Neuronal stem cell (in vitro differentiated cells): ENCODE measurements around the gene RNGTT.
"Not testable (repeated sequence)": the region's sequence is repeated elsewhere in the genome, so short reads cannot be mapped to it uniquely, and the experiment has no call there.

Experiments used
- DNase-seq: peaks from one replicate; pipeline ENCODE4 v3.0.0-alpha.2; 2013; ENCODE audit warnings: low spot score
- H2AFZ ChIP-seq: one replicate; pipeline ENCODE4 v1.6.1; 2013; ENCODE audit warnings: mild to moderate bottlenecking, low read length, inconsistent platforms
- H2AK5ac ChIP-seq: 2 replicates; pipeline ENCODE4 v1.6.1; 2013; ENCODE audit warnings: low read depth, mild to moderate bottlenecking, inconsistent platforms, low read length, moderate library complexity, mixed read lengths
- H2BK120ac ChIP-seq: 2 replicates; pipeline ENCODE4 v1.6.1; 2013; ENCODE audit warnings: low read depth, mild to moderate bottlenecking, inconsistent platforms, low read length, moderate library complexity, mixed read lengths
- H2BK12ac ChIP-seq: one replicate; pipeline ENCODE4 v1.6.1; 2013; ENCODE audit warnings: low read length, inconsistent platforms
- H2BK15ac ChIP-seq: 2 replicates; pipeline ENCODE4 v1.6.1; 2013; ENCODE audit warnings: mild to moderate bottlenecking, low read length, inconsistent platforms, mixed read lengths
- H2BK5ac ChIP-seq: one replicate; pipeline ENCODE4 v1.6.1; 2013; ENCODE audit warnings: inconsistent platforms, mild to moderate bottlenecking, low read length, moderate library complexity
- H3K14ac ChIP-seq: one replicate; pipeline ENCODE4 v1.6.1; 2013; ENCODE audit warnings: low read length, inconsistent platforms
- H3K18ac ChIP-seq: 2 replicates; pipeline ENCODE4 v1.6.1; 2013; ENCODE audit warnings: low read length, inconsistent platforms
- H3K23ac ChIP-seq: 2 replicates; pipeline ENCODE4 v1.6.1; 2013; ENCODE audit warnings: low read depth, mild to moderate bottlenecking, mixed read lengths, low read length, inconsistent platforms; ENCODE audit not compliant: poor library complexity
- H3K27ac ChIP-seq: replicated peaks from 3 replicates; pipeline ENCODE4 v1.5.1; 2013; ENCODE audit warnings: low read length, inconsistent platforms
- H3K27me3 ChIP-seq, 3 experiments: 2 replicates each; pipeline ENCODE4 v1.6.1; 2013; ENCODE audit warnings: low read length in 3 of 3, mild to moderate bottlenecking in 2 of 3, inconsistent platforms in 1 of 3, low read depth in 1 of 3, mixed read lengths in 1 of 3, moderate library complexity in 1 of 3; ENCODE audit not compliant: control insufficient read depth in 3 of 3, insufficient read depth in 3 of 3
- H3K36me3 ChIP-seq, 2 donors: replicated peaks in 1 of 2; 2 replicates each; pipeline ENCODE4 v1.6.1; 2013; ENCODE audit warnings: low read length in 2 of 2; ENCODE audit not compliant: control insufficient read depth in 2 of 2, insufficient read depth in 2 of 2
- H3K4ac ChIP-seq: 2 replicates; pipeline ENCODE4 v1.6.1; 2013; ENCODE audit warnings: inconsistent platforms, mild to moderate bottlenecking, low read length, moderate library complexity
- H3K4me1 ChIP-seq, 2 donors: 1 replicate in 1 of 2; 2 replicates in 1 of 2; pipeline ENCODE4 v1.6.1; 2013; ENCODE audit warnings: low read length in 2 of 2, low read depth in 1 of 2; ENCODE audit not compliant: control insufficient read depth in 2 of 2, insufficient read depth in 1 of 2
- H3K4me2 ChIP-seq: one replicate; pipeline ENCODE4 v1.6.1; 2013; ENCODE audit warnings: mild to moderate bottlenecking, low read length, inconsistent platforms; ENCODE audit not compliant: insufficient read depth, poor library complexity, severe bottlenecking
- H3K4me3 ChIP-seq, 2 donors: 2 replicates each; pipeline ENCODE4 v1.5.1; 2013; ENCODE audit warnings: low read length in 2 of 2, mild to moderate bottlenecking in 2 of 2, inconsistent platforms in 1 of 2, moderate library complexity in 1 of 2
- H3K79me1 ChIP-seq: one replicate; pipeline ENCODE4 v1.6.1; 2013; ENCODE audit warnings: low read depth, mild to moderate bottlenecking, inconsistent platforms, low read length, moderate library complexity
- H3K9ac ChIP-seq: one replicate; pipeline ENCODE4 v1.6.1; 2013; ENCODE audit warnings: mild to moderate bottlenecking, low read depth, low read length, inconsistent platforms; ENCODE audit not compliant: poor library complexity
- H3K9me3 ChIP-seq, 2 donors: replicated peaks in 1 of 2; 2 replicates each; pipeline versions ENCODE3 to v1.6.1; 2013; ENCODE audit warnings: low read length in 2 of 2, mild to moderate bottlenecking in 2 of 2, inconsistent platforms in 1 of 2, low read depth in 1 of 2, mixed read lengths in 1 of 2, moderate library complexity in 1 of 2; ENCODE audit not compliant: control insufficient read depth in 2 of 2, insufficient read depth in 1 of 2
- H4K8ac ChIP-seq: one replicate; pipeline ENCODE4 v1.6.1; 2013; ENCODE audit warnings: low read depth, mild to moderate bottlenecking, inconsistent platforms, low read length, moderate library complexity
- H4K91ac ChIP-seq: one replicate; pipeline ENCODE4 v1.6.1; 2013; ENCODE audit warnings: low read length, low read depth, mild to moderate bottlenecking, inconsistent platforms; ENCODE audit not compliant: poor library complexity
- WGBS, 2 donors: extraction: QIAGEN DNeasy Blood & Tissue Kit; methylation state at CpG; one replicate each; pipeline ENCODE4 v1.1.7; 2013; ENCODE audit warnings: missing lambda C conversion rate in 2 of 2, mixed read lengths in 1 of 2; ENCODE audit not compliant: insufficient read length in 2 of 2, insufficient replicate concordance in 1 of 2; ENCODE audit errors: extremely low coverage in 2 of 2; 5-methylcytosine and 5-hydroxymethylcytosine counted together

Gene RNGTT

GRCh38 chr6:88970301-88970700, 6.9 kb upstream of the RNGTT start:
- Histone ChIP-seq H3K79me1 (no peaks in the 10 kb centered on the region), H4K91ac (no peak overlapping the region), H2AK5ac (no peak overlapping the region), H2BK12ac (no peak overlapping the region), H4K8ac (no peak overlapping the region), H3K27me3 (no peaks in the 10 kb centered on the region), H3K9me3 (peaks cover 3 to 16% of the 10 kb centered on the region in 2 donors), H3K4ac (no peak overlapping the region), H3K4me2 (no peak overlapping the region), H3K4me1 (no peaks in the 10 kb centered on the region), H2AFZ (no peak overlapping the region), H3K4me3 (no peak overlapping the region), H3K9ac (no peak overlapping the region), H2BK120ac (no peak overlapping the region), H3K18ac (no peak overlapping the region), H2BK5ac (no peak overlapping the region), H3K36me3 (no peaks in the 10 kb centered on the region), H3K23ac (no peak overlapping the region), H3K27ac (no peak overlapping the region), H2BK15ac (no peak overlapping the region), H3K14ac (no peak overlapping the region)
- no peak for DNase-seq
- no CpG with 5 or more reads among the region's 2 CpGs for WGBS, 2 donors

- H3K36me3 ChIP-seq, H4K8ac ChIP-seq, DNase-seq, H2BK12ac ChIP-seq, H4K91ac ChIP-seq, H3K27ac ChIP-seq, H3K14ac ChIP-seq, H2AK5ac ChIP-seq, H3K4ac ChIP-seq, H3K18ac ChIP-seq, H3K79me1 ChIP-seq, H2BK120ac ChIP-seq, H3K4me3 ChIP-seq, H2BK5ac ChIP-seq, H3K23ac ChIP-seq, H2AFZ ChIP-seq, H3K4me1 ChIP-seq, H3K27me3 ChIP-seq, H3K9ac ChIP-seq, H2BK15ac ChIP-seq, H3K4me2 ChIP-seq: not testable (repeated sequence)
- WGBS, 2 donors, result no CpG with 5 or more reads among the region's 2 CpGs
- peaks cover 3 to 16% of the 10 kb centered on the region in 2 donors for H3K9me3 ChIP-seq
Observed at GRCh38 chr6:88969255-88969654, 5.8 kb upstream of the RNGTT start.

- Histone ChIP-seq H3K14ac (no peak overlapping the region), H4K8ac (no peak overlapping the region), H3K36me3 (no peaks in the 10 kb centered on the region), H2BK15ac (no peak overlapping the region), H3K4me2 (no peak overlapping the region), H2AFZ (no peak overlapping the region), H2AK5ac (no peak overlapping the region), H3K4me3 (no peak overlapping the region), H3K27ac (no peak overlapping the region), H4K91ac (no peak overlapping the region), H3K9ac (no peak overlapping the region), H3K23ac (no peak overlapping the region), H2BK120ac (no peak overlapping the region), H3K9me3 (peaks cover 3 to 16% of the 10 kb centered on the region in 2 donors), H3K4ac (no peak overlapping the region), H3K4me1 (peaks cover 0 to 2% of the 10 kb centered on the region in 2 donors), H2BK5ac (no peak overlapping the region), H3K18ac (no peak overlapping the region), H3K79me1 (no peaks in the 10 kb centered on the region), H3K27me3 (no peaks in the 10 kb centered on the region), H2BK12ac (no peak overlapping the region)
- no peak for DNase-seq
Observed at GRCh38 chr6:88967891-88968290, 4.5 kb upstream of the RNGTT start.

- Histone ChIP-seq H4K8ac (no peak overlapping the region), H3K4ac (no peak overlapping the region), H3K79me1 (no peaks in the 10 kb centered on the region), H3K23ac (no peak overlapping the region), H3K14ac (no peak overlapping the region), H2BK5ac (no peak overlapping the region), H2AFZ (no peak overlapping the region), H2BK15ac (no peak overlapping the region), H3K4me2 (no peak overlapping the region), H3K4me1 (peaks cover 0 to 2% of the 10 kb centered on the region in 2 donors), H3K36me3 (peaks cover 2 to 11% of the 10 kb centered on the region in 2 donors), H3K18ac (no peak overlapping the region), H2AK5ac (peak overlapping the region; percentile 28), H4K91ac (no peak overlapping the region), H3K4me3 (no peak overlapping the region), H3K9me3 (peaks cover 5 to 16% of the 10 kb centered on the region in 2 donors), H2BK120ac (no peak overlapping the region), H3K27ac (no peak overlapping the region), H3K27me3 (no peaks in the 10 kb centered on the region), H2BK12ac (no peak overlapping the region), H3K9ac (no peak overlapping the region)
- WGBS, 2 donors, result no CpG with 5 or more reads among the region's 2 CpGs
- no peak for DNase-seq
Observed at GRCh38 chr6:88965691-88966090, 2.3 kb upstream of the RNGTT start.
